ENCODE data around the gene EFEMP1.

The EFEMP1 gene

GRCh38 chr2:55931281-55931680 lies 7.7 kb upstream of the EFEMP1 start:
- DNase-seq: no peak

- DNase-seq: no peak
Measured at GRCh38 chr2:55929476-55929875, 5.9 kb upstream of the EFEMP1 start.

- DNase-seq: no peak
Measured at GRCh38 chr2:55926974-55927373, 3.4 kb upstream of the EFEMP1 start.

- no peak for DNase-seq
Measured at GRCh38 chr2:55926246-55926645, 2.7 kb upstream of the EFEMP1 start.

GRCh38 chr2:55923982-55924321 lies 370 bp upstream of the EFEMP1 start:
- DNase-seq: no peak

GRCh38 chr2:55922291-55922907 lies 1.2 kb downstream of the EFEMP1 start:
- DNase-seq: no peak

- DNase-seq: no peak
Measured at GRCh38 chr2:55919574-55919973, 4.0 kb downstream of the EFEMP1 start.

- no peak for DNase-seq
Measured at GRCh38 chr2:55918856-55919255, 4.7 kb downstream of the EFEMP1 start.

GRCh38 chr2:55917713-55918390 lies 5.7 kb downstream of the EFEMP1 start:
- no peak for DNase-seq

GRCh38 chr2:55917117-55917516 lies 6.5 kb downstream of the EFEMP1 start:
- no peak for DNase-seq

- DNase-seq: no peak
Measured at GRCh38 chr2:55916473-55917049, 7.0 kb downstream of the EFEMP1 start.

GRCh38 chr2:55914786-55915185 lies 8.8 kb downstream of the EFEMP1 start:
- DNase-seq: no peak

GRCh38 chr2:55912926-55913325 lies 10.7 kb downstream of the EFEMP1 start:
- DNase-seq: no peak

GRCh38 chr2:55910077-55910476 lies 13.5 kb downstream of the EFEMP1 start:
- no peak for DNase-seq

- DNase-seq: no peak
Measured at GRCh38 chr2:55907686-55908085, 15.9 kb downstream of the EFEMP1 start.

- DNase-seq: no peak
Measured at GRCh38 chr2:55906993-55907392, 16.6 kb downstream of the EFEMP1 start.

- no peak for DNase-seq
Measured at GRCh38 chr2:55903727-55904126, 19.9 kb downstream of the EFEMP1 start.

- DNase-seq: no peak
Measured at GRCh38 chr2:55902971-55903370, 20.6 kb downstream of the EFEMP1 start.

- DNase-seq: no peak
Measured at GRCh38 chr2:55902429-55902828, 21.2 kb downstream of the EFEMP1 start.

GRCh38 chr2:55901941-55902340 lies 21.6 kb downstream of the EFEMP1 start:
- DNase-seq: no peak

GRCh38 chr2:55901322-55901721 lies 22.3 kb downstream of the EFEMP1 start:
- no peak for DNase-seq

GRCh38 chr2:55899881-55900280 lies 23.7 kb downstream of the EFEMP1 start:
- no peak for DNase-seq

- no peak for DNase-seq
Measured at GRCh38 chr2:55898386-55899040, 25.1 kb downstream of the EFEMP1 start.

- no peak for DNase-seq
Measured at GRCh38 chr2:55896633-55897032, 26.9 kb downstream of the EFEMP1 start.
